ENCODE results near the gene STK24.

Gene STK24

GRCh38 chr13:98452851-98453843 lies 123.8 kb downstream of the STK24 start:
- H3K27ac ChIP-seq: no peak overlapping the region
- no peak for TF ChIP-seq CTCF (conservative IDR thresholded peaks at IDR 0.05)
- no peak for TF ChIP-seq ZFX (IDR thresholded peaks at IDR 0.05)

GRCh38 chr13:98451676-98452470 lies 125.0 kb downstream of the STK24 start:
- no peak overlapping the region for H3K27ac ChIP-seq
- TF ChIP-seq CTCF (conservative IDR thresholded peaks at IDR 0.05): no peak
- no peak for TF ChIP-seq ZFX (IDR thresholded peaks at IDR 0.05)

- TF ChIP-seq CTCF (conservative IDR thresholded peaks at IDR 0.05): no peak
- no peak for TF ChIP-seq ZFX (IDR thresholded peaks at IDR 0.05)
Observed at GRCh38 chr13:98450539-98451111, 126.3 kb downstream of the STK24 start.

GRCh38 chr13:98450026-98450425 lies 126.9 kb downstream of the STK24 start:
- TF ChIP-seq CTCF (conservative IDR thresholded peaks at IDR 0.05) (no peak), ZFX (IDR thresholded peaks at IDR 0.05) (no peak)
- no peak overlapping the region for H3K27ac ChIP-seq

More at GRCh38 chr13:98450539-98451111, 126.3 kb downstream of the STK24 start:
- no peak overlapping the region for H3K27ac ChIP-seq

GRCh38 chr13:98449273-98449672 lies 127.6 kb downstream of the STK24 start:
- H3K27ac ChIP-seq: no peak overlapping the region

GRCh38 chr13:98448642-98448928 lies 128.3 kb downstream of the STK24 start:
- TF ChIP-seq CTCF (conservative IDR thresholded peaks at IDR 0.05) (peak; percentile 64), ZFX (IDR thresholded peaks at IDR 0.05) (no peak)

More at GRCh38 chr13:98449273-98449672, 127.6 kb downstream of the STK24 start:
- no peak for TF ChIP-seq CTCF (conservative IDR thresholded peaks at IDR 0.05)

More at GRCh38 chr13:98448642-98448928, 128.3 kb downstream of the STK24 start:
- H3K27ac ChIP-seq: no peak overlapping the region
